ENCODE measurements around the gene RASSF5. TPM values are rescaled to one million over a fixed set of nuclear protein-coding genes. Genes with fewer than 3 reads are reported as not detected.
"Not testable (repeated sequence)": the region's sequence is repeated elsewhere in the genome, so short reads cannot be mapped to it uniquely, and the experiment has no call there.

Gene RASSF5
- polyA plus RNA-seq, 1 donor: 5.1 TPM

DNA sequence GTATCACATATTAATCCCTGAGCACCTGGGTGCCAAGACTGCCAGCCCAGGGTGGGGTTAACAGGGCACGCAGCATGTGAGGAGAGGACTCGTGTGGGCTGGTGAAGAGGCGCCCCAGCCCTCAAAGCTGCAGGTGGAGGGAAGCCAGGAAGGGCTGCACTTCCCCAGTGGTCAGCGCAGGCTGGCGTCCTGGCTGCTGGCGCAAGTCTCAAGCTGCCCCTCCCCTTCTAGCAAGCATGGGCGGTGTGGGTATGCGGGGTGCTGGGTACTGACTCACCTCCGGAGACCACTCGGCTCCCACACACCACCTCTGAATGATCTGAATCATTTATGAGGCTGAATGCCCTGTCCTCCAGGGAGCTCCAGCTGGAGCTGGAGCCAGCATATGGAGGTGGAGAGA, 60.9 kb downstream of the RASSF5 start:
- no peak for DNase-seq

DNA sequence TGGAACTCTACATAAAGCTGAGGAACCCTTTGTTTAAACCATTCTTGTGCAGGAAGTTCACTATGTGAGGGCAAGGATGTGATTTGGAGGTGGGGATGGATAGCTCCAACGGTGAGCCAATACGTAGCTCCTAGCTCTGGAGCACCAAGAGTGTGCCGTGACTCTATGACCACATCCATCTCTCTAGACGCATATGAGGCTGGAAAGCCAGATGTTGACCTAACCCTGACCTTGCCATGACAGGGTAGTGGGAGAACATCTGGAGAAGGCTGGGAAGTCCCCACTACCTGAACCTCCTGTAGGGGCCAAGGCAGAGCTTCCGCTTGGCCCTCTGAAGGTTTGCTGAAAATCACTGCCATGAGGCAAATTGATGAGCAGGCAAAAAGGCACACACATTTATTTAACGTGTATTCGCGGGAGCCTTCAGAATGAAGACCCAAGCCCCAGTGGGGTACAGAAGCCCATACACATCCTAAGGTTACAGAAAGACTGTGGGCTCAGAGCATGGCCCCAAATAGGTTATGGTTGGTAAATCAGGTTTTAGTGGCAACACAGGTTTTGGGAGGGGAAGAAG, 61.5 kb downstream of the RASSF5 start:
- no peak for DNase-seq

DNA sequence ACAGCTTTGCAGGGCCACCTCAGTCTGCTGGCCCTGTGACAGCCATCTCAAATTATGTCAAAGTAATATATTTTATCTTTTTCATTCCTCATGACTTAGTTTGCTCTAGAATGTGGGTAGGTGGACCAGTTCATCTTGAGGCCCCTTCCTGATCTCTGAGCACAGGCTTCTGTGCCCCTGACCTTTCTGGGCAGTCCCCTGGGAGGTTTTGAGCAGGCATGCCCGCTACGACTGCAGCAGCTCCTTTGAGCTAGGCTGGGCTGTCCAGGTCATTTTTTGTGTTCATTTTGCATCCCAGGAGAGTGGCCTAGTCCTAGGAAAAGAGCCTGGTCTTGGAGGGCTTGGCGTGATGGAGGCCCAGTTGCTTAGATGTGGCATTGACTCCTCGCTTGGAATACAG, 62.2 kb downstream of the RASSF5 start:
- DNase-seq: no peak

DNA sequence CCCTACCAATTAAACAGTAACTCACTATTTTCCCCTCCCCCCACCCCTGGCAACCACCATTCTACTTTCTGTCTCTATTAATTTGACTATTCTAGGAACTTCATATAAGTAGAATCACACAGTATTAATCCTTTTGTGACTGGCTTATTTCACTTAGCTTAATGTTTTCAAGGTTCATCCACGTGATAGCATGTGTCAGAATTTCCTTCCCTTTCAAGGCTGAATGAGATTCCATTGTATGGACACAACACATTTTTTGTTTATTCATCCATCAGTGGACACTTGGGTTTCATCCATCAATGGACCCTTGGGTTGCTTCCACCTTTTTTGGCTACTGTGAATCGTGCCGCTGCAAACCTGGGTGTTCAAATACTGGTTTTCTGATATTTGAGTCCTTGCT, 63.2 kb downstream of the RASSF5 start:
- no peak for DNase-seq

DNA sequence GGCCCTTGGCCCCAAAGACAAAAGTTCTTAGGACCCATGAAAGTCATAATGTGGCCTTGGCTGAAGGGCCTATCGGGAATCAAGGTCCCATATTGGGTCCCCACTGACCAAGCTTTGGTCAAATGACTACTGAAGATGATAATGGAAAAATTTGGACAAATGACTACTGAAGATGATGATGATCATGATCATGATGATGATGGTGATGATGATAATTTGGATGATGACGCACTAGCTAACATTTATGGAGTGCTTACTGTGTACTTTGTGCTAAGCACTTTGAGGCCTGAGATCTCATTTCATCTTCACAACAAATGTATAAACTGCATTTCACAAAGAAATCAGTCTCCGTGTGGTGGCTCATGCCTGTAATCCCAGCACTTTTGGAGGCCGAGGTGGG, 65.5 kb downstream of the RASSF5 start:
- no peak for DNase-seq

DNA sequence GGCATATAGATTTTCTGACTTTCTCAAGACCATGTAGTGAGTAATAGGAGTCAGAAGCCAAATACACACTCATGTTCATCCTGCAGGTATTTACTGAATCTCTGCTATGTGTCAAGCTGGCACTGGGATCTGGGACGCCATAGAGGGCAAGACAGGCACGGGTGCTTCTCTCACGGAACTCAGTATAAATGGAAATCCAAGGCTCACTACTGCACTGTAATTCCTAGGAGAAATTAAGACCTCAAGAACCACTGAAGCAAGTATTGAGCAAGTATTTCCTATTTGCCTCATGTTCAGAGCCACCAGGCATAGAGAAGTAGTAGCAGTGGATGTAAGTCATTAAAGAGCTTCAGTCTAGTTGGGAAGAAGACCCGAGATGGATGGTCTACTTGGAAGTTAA, 66.0 kb downstream of the RASSF5 start:
- DNase-seq: no peak

DNA sequence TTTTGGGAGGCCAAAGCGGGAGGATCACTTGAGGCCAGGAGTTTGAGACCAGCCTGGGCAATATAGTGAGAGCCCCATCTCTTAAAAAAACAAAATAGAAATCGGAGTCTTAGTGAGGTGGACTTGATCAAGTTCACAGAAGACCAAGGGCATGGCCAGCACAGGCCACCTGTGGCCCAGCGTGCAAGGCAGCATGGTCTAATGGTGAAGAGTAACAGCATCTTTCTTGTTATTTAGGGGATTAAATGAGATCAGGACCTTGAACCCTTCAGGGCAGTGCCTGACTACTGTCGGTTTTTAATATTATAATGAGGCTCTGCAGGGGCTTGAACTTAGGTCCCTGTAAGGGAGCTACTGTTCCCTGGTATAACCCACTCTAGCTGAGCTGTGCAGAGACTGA, 66.4 kb downstream of the RASSF5 start:
- DNase-seq: no peak

DNA sequence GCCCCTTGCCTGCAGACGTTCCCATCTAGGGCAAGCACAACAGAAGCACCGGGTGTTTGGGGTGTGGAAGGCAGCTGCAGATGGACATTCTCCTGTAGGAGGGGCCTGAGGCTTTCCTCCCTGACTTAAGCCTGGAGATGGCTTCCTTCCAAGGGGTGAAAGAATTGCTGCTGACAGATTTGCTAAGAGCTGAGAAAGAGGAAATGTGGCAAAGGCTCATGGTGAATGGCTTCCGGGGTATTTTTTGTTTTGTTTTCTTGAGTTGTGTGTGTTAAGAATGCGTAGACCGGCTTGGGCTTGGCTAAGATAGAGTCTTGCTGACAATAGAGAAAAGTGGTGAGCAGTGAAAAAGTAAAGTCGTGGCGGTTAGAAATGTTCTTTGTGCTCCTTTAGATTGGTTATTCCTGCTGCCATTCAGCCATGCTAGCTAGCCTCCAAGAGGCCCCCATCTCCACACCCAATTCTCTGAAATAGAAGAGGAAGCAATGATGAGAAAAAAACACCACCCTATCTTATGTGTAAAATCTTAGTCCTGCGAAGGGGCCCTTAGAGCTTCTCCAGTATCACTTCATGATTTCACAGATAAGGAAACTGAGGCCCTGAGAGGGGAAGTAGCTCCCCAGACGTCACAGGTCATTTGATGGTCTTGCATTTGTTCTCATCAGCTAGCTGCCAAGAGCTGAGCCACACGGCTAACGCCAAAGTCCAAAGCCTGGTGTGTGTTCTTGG, 68.0 kb downstream of the RASSF5 start:
- peak; percentile 55 for DNase-seq

DNA sequence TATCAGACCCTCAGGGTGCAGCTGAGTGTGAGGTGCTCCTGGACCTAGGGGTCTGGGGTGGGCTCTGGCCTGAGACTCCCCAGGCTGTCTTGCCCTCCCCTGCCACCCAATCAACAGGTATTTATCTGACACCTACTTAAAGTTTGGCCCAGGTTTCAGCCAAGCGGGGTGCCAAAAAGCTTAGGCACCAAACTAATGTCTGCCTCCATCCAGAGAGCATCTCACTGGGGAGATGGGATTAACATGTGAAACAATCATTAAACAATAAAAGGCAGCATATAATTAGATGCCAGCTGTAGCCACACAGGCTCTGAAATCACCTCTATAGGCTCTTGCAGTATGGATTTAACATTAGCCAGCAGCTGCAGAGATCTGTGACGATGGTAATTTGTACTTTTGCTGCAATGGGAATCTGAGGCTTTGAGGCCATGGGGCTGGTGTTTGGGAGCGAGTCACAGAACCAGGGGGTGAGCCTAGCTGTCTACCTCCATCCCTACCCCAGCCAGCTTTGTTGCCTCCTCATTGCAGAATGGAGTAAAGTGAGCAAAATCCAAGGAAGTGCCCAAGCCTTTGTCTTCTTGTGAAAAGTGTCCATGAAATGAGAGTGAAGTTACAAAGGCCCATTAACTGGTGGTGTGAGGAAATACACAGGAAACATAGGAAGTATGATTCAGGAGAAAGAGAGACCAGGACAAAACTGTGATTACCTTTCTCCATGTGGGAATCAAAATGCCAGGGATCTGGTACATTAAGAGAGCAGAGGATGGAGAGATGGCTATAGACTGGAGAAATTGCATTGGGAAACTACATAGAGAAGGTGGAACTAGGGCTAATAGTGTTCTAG, 68.8 kb downstream of the RASSF5 start:
- no peak for DNase-seq

DNA sequence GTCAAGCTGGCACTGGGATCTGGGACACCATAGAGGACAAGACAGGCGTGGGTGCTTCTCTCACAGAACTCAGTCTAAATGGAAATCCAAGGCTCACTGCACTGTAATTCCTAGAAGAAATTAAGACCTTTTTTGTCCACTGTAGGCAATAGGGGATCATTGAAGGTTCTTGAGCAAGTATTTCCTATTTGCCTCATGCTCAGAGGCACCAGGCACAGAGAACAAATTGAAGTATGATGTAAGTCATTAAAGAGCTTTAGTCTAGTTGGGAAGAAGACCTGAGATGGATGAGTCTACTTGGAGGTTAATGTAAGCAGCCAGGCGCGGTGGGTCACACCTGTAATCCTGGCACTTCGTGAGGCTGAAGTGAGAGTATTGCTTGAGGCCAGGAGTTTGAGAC, 70.3 kb downstream of the RASSF5 start:
- DNase-seq: no peak

DNA sequence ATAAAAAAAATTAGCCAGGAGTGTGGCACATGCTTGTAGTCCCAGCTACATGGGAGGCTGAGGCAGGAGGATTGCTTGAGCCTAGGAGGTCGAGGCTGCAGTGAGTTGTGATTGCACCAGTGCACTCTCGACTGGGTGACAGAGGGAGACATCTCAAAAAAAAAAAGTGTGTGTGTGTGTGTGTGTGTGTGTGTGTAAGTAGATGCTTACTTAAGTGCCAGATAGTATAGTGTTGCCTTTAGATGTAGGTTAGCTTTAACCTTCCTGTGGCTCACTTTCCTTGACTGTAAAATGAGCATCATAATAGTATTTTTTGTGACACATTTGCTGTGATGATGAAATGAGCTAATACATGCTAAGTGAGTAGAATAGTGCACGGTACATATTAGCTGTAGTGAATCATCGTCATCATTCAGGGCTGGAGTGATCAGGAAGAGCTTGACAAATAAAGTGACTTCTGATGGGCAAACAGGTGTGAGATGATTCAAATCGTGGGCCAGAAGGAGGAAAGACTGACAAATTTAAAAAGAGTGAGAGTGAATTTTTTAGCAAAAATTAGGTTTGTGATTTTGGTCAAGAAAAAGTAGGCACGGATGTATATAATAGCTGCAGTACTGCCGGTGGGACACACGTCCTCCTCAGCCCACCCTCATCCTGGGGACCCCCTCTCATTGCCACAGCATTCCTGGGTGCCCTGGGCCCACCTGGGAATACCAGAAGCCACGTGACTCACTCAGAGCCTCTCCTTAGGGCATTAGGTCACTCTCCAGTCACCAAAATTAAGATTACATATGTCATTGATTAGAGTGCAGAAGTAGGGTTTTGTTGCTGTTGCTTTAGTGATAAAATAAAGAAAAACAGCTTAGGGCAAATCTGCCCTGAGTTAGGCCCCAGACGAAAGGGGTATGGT, 71.0 kb downstream of the RASSF5 start:
- DNase-seq: no peak

DNA sequence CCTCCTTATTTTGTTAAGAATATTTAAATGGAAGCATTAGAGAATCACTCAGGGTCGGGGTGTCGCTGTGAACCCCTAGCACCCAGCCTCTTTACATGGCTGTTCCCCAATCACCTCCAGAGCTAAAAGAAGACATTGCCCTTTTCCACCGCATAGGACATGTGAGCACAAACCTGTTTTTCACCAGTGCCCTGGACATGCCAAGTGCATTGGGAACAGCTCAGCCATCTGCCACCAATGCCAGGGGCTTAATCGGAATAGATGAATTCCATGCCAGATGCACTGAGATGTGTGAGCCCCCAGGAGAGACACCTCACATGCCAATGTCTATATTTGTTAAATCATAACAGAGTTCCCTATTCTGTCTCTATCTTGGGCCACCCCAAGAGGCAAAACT, 71.6 kb downstream of the RASSF5 start:
- no peak for DNase-seq

DNA sequence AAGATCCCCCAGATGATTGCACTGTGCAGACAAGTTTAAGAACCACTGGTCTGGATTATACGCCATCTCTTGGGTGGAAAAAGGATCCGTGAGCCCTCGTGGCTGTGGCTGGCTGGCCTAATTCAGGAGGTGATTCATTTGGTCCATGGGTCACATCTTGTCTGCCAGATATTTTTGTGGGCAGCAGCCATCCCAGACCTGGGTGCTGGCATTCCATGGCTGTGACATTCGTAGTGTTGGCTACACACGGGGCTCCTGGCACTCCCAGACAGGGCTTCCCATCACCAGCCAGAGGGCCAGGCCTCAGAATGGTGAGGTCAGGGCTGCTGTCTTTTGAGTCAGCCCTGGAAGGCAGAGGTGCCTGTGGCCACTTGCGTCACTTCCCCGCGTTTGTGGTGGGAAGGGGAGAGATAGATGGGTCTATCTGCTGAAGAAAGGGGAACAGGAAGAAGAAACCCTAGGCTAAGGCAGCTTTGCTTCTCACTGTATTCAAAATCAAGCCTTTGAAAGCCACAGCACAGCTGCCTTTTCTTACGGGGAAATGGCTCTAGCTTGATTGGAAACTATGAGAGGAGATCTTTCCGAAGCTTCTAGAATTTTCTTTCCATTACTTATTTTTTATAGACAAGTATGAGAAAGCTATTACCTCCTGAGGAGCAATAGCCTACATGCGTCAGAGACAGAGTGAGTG, 72.6 kb downstream of the RASSF5 start:
- no peak for DNase-seq

DNA sequence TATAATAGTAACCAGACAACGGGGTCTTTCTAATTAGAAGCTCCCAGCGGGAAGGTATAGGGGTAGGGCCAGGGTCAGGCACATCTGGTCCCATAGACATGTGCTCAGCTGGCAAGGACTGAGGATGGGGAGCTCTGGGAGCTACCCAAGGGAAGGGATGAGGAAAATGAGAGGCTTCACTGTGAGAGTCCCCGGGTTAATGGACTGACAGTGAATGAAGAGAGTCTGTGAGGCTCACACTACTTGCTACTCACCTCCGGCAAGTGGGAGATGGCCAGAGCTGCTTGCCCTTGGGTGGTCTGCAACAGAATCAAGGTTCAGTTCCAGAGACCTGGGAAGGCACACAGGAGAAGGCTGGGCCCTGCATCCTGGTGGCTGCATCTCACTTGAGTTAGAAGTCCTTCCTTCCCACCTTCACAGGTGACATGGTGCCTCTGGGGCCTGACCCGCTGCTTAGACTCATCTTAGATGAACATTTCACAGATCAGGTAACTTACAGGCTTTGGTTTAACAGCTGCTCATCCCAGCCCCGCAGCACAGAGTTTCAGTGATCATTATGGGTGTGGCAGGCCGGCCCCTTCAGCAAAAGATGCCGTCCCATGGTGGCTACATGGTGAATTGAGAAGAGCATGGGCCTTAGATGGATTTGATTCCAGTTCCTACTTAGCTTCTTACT, 73.2 kb downstream of the RASSF5 start:
- no peak for DNase-seq

DNA sequence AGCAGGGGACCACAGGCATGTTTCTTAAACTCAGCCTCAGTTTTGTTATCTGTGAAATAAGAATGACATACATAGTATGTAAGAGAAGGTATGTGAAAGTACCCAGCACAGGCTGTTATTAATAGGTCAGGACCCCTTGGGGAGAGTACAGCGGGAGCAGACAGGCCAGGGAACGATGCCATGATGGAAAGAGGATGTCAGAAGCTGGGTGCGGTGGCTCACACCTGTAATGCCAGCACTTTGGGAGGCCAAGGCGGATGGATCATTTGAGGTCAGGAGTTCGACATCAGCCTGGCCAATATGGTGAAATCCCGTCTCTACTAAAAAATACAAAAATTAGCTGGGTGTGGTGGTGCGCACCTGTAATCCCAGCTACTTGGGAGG, 73.8 kb downstream of the RASSF5 start:
- DNase-seq: not testable (repeated sequence)

DNA sequence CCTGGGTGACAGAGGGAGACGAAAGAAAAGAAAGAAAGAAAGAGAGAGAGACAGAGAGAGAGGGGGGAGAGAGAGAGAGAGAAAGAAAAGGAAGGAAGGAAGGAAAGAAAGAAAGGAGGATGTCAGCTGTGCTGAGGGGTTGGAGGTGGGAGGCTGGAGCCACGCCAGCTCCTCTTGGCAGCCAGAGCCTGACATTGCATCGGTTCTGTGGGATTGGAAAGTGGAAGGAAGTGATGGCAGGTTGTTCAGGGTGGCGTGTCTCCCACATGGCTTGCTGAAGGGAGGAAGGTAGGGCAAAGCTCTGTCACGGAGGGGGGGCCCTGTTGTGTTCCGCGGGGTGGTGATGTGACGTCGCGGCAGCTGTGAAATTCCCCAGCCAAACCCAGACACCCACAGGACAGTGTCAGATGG, 74.2 kb downstream of the RASSF5 start:
- DNase-seq: no peak

DNA sequence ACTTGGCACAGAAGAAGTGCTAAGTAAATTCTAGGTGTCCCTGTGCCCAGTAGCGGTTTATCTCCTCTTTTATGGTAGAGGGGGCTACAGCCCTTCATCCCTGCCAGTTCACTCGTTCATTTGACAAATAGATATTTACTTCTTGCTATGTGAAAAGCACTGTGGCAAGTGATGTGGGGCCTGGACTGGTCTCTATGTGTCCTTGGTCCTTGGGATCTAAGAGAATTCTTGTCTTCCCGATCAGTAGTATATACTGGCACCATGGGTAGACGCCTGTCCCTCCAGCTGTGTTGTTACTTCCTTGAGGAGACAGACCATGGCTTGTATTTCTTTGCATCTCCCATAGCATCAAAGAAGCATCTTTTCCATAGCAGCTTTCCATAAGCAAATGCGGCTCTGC, 75.2 kb downstream of the RASSF5 start:
- DNase-seq: no peak

DNA sequence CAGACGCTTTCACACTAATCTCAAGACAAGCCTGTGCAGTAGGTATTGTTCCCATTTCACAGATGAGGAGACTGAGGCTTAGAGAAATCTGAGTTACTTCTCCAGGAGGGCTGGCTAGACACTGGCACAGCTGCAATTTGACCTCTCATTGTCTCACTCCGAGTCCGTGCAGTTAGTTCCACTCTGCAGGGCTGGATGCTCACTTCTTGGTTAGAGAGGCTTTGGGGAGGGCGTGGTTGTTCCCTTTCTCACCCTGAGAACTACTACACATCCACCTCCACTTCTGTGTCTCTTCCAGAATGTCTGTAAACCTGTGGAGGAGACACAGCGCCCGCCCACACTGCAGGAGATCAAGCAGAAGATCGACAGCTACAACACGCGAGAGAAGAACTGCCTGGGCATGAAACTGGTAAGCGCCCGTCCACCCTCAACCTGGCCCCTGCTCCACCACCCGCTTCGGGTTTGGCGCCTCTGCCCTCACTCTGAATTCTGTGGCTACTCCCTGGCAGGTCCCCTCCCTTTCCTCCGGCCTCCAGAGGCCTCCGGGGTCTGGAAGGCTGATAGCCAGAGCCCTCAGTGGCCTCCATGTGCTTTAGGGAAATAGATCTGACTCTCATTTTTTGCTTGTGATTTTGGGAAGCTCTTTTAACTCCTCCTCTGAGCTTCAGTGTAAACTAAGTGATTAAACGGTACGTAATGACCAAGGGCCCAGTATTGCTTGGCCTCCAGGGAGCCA, 75.8 kb downstream of the RASSF5 start:
- no peak for DNase-seq

DNA sequence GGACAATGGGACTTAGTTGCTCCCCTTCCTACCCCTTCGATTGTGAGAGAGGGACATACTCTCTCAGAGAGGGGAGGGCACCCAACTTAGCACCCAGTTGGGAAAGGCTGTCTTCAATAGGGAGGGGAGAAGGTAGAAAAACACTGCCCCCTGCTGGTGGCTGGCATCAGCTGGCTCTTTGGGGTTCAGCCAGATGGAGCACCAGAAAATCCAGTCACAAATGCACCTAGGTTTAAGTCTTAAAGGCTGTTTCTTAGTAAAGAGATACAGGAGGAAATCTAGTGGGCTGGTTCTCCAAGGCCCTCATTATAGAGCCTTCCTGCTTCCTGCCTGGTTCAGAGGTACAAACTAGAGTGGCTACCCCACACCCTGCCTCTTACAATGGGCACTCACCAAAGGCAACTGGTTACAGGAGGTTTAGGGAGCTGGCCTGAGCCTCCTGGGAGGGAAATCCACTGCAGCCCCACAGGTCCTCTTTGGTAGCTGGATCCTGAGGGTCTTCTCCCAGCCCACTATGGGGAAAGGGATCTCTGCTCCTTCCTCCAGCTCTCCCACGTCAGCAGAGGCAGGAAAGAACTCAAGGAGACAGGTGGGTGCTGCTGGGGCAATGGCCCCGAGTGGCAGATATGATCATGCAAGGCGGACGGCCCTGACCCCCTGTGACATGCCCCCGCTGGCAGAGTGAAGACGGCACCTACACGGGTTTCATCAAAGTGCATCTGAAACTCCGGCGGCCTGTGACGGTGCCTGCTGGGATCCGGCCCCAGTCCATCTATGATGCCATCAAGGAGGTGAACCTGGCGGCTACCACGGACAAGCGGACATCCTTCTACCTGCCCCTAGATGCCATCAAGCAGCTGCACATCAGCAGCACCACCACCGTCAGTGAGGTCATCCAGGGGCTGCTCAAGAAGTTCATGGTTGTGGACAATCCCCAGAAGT, 76.6 kb downstream of the RASSF5 start:
- peak; percentile 57 for DNase-seq

Measured in left kidney (tissue), 2 donors.